Ovary (tissue), 9 donors: ENCODE results near the gene SALL1. TPM values are rescaled to one million over a fixed set of nuclear protein-coding genes. Genes with fewer than 3 reads are reported as not detected.

Experiments
- DNase-seq, 5 donors: peaks; one replicate each; pipeline ENCODE4 v3.0.0-alpha.2; 2019 to 2020
- H3K27ac ChIP-seq, 2 donors: fragments of 200-600 bp; one replicate each; pipeline versions ENCODE4 v1.5.1 to v1.8.0; 2019 to 2022
- H3K27me3 ChIP-seq: fragments of 200-600 bp; one replicate; pipeline ENCODE4 v1.8.0; 2022
- H3K36me3 ChIP-seq: fragments of 200-600 bp; sonication (generic); one replicate; pipeline ENCODE4 v1.5.1; 2019
- H3K4me1 ChIP-seq: one replicate; pipeline ENCODE4 v1.8.1; 2013; ENCODE audit warnings: mild to moderate bottlenecking, moderate library complexity; ENCODE audit not compliant: insufficient read depth
- H3K4me3 ChIP-seq: fragments of 200-600 bp; sonication (generic); one replicate; pipeline ENCODE4 v1.5.1; 2017
- H3K9me3 ChIP-seq, 2 donors: fragments of 200-600 bp in 1 of 2; sonication (generic) in 1 of 2; one replicate each; pipeline versions ENCODE4 v1.5.1 to v1.8.1; 2013 to 2019; ENCODE audit warnings: mild to moderate bottlenecking in 1 of 2, moderate library complexity in 1 of 2
- EP300 ChIP-seq: sonication (generic); formaldehyde crosslinking; IDR thresholded peaks from one replicate; pipeline ENCODE4 v1.6.1; 2017; ENCODE audit warnings: antibody characterized with exemption
- POLR2A ChIP-seq: fragments of 450-650 bp; IDR thresholded peaks from one replicate; pipeline ENCODE4 v1.6.1; 2017; ENCODE audit warnings: antibody characterized with exemption, mild to moderate bottlenecking, moderate library complexity
- WGBS, 3 donors: extraction: QIAGEN DNeasy Blood & Tissue Kit in 1 of 3; methylation state at CpG; one replicate each; pipeline versions ENCODE4 v1.1.5 to v1.1.7; 2013 to 2017; 5-methylcytosine and 5-hydroxymethylcytosine counted together
- intact Hi-C, 4 donors: fragments of 100-400 bp; cut with DNase I; formaldehyde crosslinking; loops; one replicate each; pipeline versions ENCODE4 v1.11.0 to v1.15.1; 2022 to 2023
- polyA plus RNA-seq, 2 donors: library from polyadenylated mRNA; stranded (reverse); fragments of 200-250 nt in 1 of 2; fragments of 350-450 nt in 1 of 2; fragmentation: Illumina TruSeq in 1 of 2; extraction: RNeasy Lipid Tissue Mini Kit (QIAGEN cat#74804) in 1 of 2; gene quantifications; one replicate each; pipeline ENCODE4 v1.2.3, GENCODE V29; 2013 to 2014
- total RNA-seq, 7 donors: library from RNA; depleted of rRNA in 2 of 7; stranded (reverse); fragments of >200 nt in 2 of 7; fragmentation: NEBNext Ultra II Directional in 3 of 7; extraction: Animal tissue kit (Norgen Biotek cat#: 25700) in 3 of 7; gene quantifications; one replicate each; pipeline versions ENCODE4 v1.1.0 to v1.2.4, GENCODE V29; 2016 to 2023
- TF ChIP-seq, protein P1 (sequence below), 3 donors: fragments of 450-650 bp in 2 of 3; fragments of 200-600 bp in 1 of 3; IDR thresholded peaks; one replicate each; pipeline versions ENCODE4 v1.5.1 to v1.8.0; 2016 to 2022; ENCODE audit warnings: antibody characterized with exemption in 3 of 3, mild to moderate bottlenecking in 1 of 3
- donor health status: DM: no; HTN: no; CAD: no; lungs with moderate emphysema.
- donor health status: DM: no; HTN: no; CAD: no.
- donor health status: Bipolar disorder and iron deficiency.
- donor health status: DM: yes; HTN: yes; CAD: no.
- donor health status: DM: no; HTN: no; CAD: no.
- donor health status: DM: yes; HTN: yes; CAD: no.

SALL1 gene
- total and polyA plus RNA-seq, 9 donors, result 1.7 to 20.7 (median 4.0) TPM

DNA sequence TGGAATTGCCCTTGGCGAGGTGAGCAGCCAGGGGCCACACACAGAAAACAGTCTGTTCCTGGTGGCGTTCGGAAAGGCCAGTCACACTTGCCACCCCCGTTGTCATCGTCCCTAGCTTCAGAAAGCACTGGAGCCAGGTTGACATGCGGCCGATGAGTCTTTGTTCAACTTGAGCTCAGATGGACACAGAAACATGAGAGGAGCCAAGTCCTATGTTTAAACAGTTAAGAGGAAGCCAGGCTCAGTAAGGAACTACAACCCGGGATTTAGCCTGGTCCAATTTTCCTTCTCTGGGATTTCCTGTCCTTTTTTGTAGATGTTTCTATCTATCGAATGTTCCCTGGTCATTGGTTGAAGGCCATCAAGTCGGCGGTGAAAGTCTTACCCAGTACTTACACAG is 19.5 kb downstream of the SALL1 start:
- TF ChIP-seq, protein P1, sequence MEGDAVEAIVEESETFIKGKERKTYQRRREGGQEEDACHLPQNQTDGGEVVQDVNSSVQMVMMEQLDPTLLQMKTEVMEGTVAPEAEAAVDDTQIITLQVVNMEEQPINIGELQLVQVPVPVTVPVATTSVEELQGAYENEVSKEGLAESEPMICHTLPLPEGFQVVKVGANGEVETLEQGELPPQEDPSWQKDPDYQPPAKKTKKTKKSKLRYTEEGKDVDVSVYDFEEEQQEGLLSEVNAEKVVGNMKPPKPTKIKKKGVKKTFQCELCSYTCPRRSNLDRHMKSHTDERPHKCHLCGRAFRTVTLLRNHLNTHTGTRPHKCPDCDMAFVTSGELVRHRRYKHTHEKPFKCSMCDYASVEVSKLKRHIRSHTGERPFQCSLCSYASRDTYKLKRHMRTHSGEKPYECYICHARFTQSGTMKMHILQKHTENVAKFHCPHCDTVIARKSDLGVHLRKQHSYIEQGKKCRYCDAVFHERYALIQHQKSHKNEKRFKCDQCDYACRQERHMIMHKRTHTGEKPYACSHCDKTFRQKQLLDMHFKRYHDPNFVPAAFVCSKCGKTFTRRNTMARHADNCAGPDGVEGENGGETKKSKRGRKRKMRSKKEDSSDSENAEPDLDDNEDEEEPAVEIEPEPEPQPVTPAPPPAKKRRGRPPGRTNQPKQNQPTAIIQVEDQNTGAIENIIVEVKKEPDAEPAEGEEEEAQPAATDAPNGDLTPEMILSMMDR (IDR thresholded peaks at IDR 0.05), result no peak
- TF ChIP-seq EP300 (no peak), POLR2A (no peak)
- no peaks in the 10 kb centered on the region for H3K36me3 ChIP-seq
- 80 to 88% (median 86%) methylated on average over 11 of the region's 11 CpGs for WGBS, 3 donors
- H3K9me3 ChIP-seq, result no peaks in the 10 kb centered on the region
- no peak overlapping the region for H3K27ac ChIP-seq
- no peaks in the 10 kb centered on the region for H3K27me3 ChIP-seq
- H3K4me1 ChIP-seq, result no peaks in the 10 kb centered on the region
- H3K4me3 ChIP-seq, result no peak overlapping the region
- DNase-seq, result no peak
- intact Hi-C loops, result no loop called here

DNA sequence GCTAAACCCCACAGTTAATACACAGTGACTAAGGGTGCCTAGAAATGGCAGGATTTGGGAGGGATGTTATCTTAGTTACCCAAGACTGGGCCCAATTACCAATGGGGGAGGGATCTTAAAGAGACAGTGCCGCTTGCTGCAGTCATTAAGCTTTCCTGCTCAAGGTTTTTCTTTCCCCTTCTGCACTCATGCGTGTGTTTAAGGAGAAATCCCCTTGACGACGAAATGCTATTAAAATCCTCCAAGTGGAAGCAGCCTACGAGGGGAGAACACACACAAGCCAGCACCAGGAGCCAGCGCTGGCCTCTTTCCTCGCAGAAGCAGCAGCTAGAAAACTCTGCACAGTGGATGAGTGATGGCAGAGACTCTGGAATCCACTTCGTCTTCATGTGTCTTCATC is 22.0 kb downstream of the SALL1 start:
- Histone ChIP-seq H3K4me3 (no peak overlapping the region), H3K36me3 (no peaks in the 10 kb centered on the region), H3K27ac (no peak overlapping the region), H3K4me1 (no peaks in the 10 kb centered on the region), H3K9me3 (no peaks in the 10 kb centered on the region), H3K27me3 (no peaks in the 10 kb centered on the region)
- 41 to 56% (median 43%) methylated on average over 8 of the region's 8 CpGs for WGBS, 3 donors
- intact Hi-C loops, result no loop called here
- no peak for DNase-seq
- TF ChIP-seq, protein P1 (IDR thresholded peaks at IDR 0.05), result no peak
- TF ChIP-seq EP300 (no peak), POLR2A (no peak)

DNA sequence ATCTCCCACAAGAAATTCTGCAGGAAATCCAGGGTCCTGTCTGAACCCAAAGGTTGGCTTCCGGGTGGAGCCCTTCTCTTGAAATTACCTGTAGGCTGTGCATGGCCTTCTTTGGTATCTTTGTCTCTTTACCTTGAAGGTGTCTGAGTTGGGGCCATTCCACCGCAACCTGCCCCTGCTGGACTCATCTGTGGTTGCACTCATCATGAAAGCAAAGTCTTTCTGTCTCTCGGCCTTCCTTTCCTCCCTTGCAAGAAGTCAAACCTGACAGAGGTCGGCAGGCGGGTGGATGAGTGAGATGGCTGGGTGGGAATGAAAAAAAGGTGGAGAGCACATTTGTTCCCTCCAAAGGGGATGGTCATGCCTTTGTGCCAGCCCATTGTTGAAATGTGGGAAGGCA is 25.1 kb downstream of the SALL1 start:
- no peak for DNase-seq
- TF ChIP-seq EP300, result no peak
- TF ChIP-seq, protein P1 (IDR thresholded peaks at IDR 0.05), result no peak
- no peak for TF ChIP-seq POLR2A
- Histone ChIP-seq H3K27me3 (no peaks in the 10 kb centered on the region), H3K4me3 (no peak overlapping the region), H3K9me3 (no peaks in the 10 kb centered on the region), H3K27ac (no peak overlapping the region), H3K36me3 (no peaks in the 10 kb centered on the region), H3K4me1 (no peaks in the 10 kb centered on the region)
- intact Hi-C loops, result no loop called here
- 69 to 76% (median 73%) methylated on average over 5 of the region's 5 CpGs for WGBS, 3 donors

DNA sequence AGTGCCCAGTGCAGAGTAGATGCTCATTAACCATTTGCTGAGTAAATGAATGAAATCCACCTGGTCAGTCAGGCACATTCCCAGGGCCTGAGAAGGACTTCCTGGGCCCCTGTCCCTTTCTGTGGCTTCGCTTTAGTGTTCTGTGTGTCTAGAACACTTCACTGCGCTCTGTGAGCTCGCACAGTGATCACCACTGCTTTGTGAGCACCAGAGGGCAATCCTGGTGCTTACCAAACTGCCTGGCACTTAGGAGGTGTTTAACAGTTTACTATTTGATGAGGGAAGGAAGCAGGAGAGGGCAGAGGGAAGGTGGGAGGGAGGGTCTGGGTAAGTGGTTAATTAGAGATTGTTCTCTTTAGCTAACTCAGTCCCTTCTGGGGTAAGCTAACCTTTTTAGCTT is 26.2 kb downstream of the SALL1 start:
- Histone ChIP-seq H3K9me3 (no peaks in the 10 kb centered on the region), H3K27ac (no peak overlapping the region), H3K4me1 (no peaks in the 10 kb centered on the region), H3K36me3 (no peaks in the 10 kb centered on the region), H3K27me3 (no peaks in the 10 kb centered on the region), H3K4me3 (no peak overlapping the region)
- 93 to 95% (median 94%) methylated on average over 3 of the region's 3 CpGs for whole genome bisulfite sequencing, 3 donors
- DNase-seq, result no peak
- TF ChIP-seq POLR2A (no peak), EP300 (no peak)
- TF ChIP-seq, protein P1 (IDR thresholded peaks at IDR 0.05), result no peak
- intact Hi-C loops, result no loop called here

DNA sequence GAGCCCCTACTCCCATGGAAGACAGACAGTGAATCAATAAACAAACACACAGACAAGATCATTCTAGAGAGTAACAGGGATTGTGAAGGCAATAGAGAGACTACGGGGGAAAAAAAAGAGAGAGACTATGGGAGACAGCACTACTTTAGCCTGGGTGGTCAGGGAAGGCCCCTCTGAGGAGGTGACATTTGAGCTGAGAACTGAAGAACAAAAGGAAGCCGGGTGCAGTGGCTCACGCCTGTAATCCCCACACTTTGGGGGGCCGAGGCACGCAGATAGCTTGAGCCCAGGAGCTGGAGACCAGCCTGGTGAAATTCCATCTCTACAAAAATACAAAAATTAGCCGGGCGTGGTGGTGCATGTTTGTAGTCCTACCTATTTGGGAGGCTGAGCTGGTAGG is 29.2 kb downstream of the SALL1 start:
- Histone ChIP-seq H3K27ac (no peak overlapping the region), H3K4me1 (no peaks in the 10 kb centered on the region), H3K27me3 (no peaks in the 10 kb centered on the region), H3K4me3 (no peak overlapping the region), H3K36me3 (no peaks in the 10 kb centered on the region), H3K9me3 (no peaks in the 10 kb centered on the region)
- no peak for DNase-seq
- no peak for TF ChIP-seq POLR2A
- TF ChIP-seq EP300, result no peak
- TF ChIP-seq, protein P1 (IDR thresholded peaks at IDR 0.05), result no peak
- 67 to 75% (median 71%) methylated on average over 7 of the region's 7 CpGs for WGBS, 3 donors
- intact Hi-C loops, result no loop called here
